K562 (cell line): ENCODE measurements around the gene ABCA1.

Source experiments
- FOSL1 ChIP-seq: fragments of 200-800 bp; sonication (Bioruptor generic); conservative IDR thresholded peaks from 2 replicates; pipeline ENCODE4 v1.6.1; 2016; ENCODE audit warnings: missing genetic modification characterization, missing compliant biosample characterization
- FOXK2 ChIP-seq, 2 experiments: fragments of 450-650 bp; IDR thresholded peaks in 1 of 2; conservative IDR thresholded peaks in 1 of 2; 2 replicates each; pipeline ENCODE4 v1.6.1; 2016; ENCODE audit warnings: low read depth in 2 of 2, mild to moderate bottlenecking in 1 of 2
- MECOM ChIP-seq: fragments of 250-450 bp; sonication (Bioruptor Pico); IDR thresholded peaks from 2 replicates; pipeline ENCODE4 v1.8.0; 2022; ENCODE audit warnings: inconsistent platforms
- PHF21A ChIP-seq: fragments of 450-650 bp; IDR thresholded peaks from 2 replicates; pipeline ENCODE4 v1.6.1; 2017; ENCODE audit warnings: low read depth, borderline replicate concordance
- RAD21 ChIP-seq, 2 experiments: fragments of 250-450 bp in 1 of 2; fragments of 450-650 bp in 1 of 2; sonication (Bioruptor Pico) in 1 of 2; formaldehyde crosslinking in 1 of 2; IDR thresholded peaks in 1 of 2; conservative IDR thresholded peaks in 1 of 2; 2 replicates each; pipeline versions ENCODE4 v1.4.0 to v1.8.0; 2020 to 2022; ENCODE audit warnings: mild to moderate bottlenecking in 2 of 2, moderate library complexity in 1 of 2
- ZNF146 ChIP-seq: IDR thresholded peaks from one replicate; pipeline ENCODE4 v1.6.1; 2018; ENCODE audit warnings: missing compliant biosample characterization; ENCODE audit not compliant: unreplicated experiment
- ZNF384 ChIP-seq: IDR thresholded peaks from 2 replicates; pipeline ENCODE4 v1.6.1; 2012; ENCODE audit warnings: low read depth, low read length, improper control_type of control experiment
- TF ChIP-seq, protein P1 (sequence below): IDR thresholded peaks from 2 replicates; pipeline ENCODE4 v1.6.1; 2016; ENCODE audit warnings: missing genetic modification characterization, missing compliant biosample characterization
- TF ChIP-seq, protein P2 (sequence below): fragments of 250-450 bp; sonication (Bioruptor Pico); IDR thresholded peaks from 2 replicates; pipeline ENCODE4 v1.5.1; 2021; ENCODE audit warnings: mild to moderate bottlenecking
- TF ChIP-seq, protein P3 (sequence below), 2 experiments: fragments of 450-650 bp; formaldehyde crosslinking in 1 of 2; IDR thresholded peaks; 2 replicates each; pipeline versions ENCODE4 v1.4.0 to v1.6.1; 2014 to 2020; ENCODE audit warnings: mild to moderate bottlenecking in 2 of 2, borderline replicate concordance in 1 of 2, low read depth in 1 of 2

DNA sequence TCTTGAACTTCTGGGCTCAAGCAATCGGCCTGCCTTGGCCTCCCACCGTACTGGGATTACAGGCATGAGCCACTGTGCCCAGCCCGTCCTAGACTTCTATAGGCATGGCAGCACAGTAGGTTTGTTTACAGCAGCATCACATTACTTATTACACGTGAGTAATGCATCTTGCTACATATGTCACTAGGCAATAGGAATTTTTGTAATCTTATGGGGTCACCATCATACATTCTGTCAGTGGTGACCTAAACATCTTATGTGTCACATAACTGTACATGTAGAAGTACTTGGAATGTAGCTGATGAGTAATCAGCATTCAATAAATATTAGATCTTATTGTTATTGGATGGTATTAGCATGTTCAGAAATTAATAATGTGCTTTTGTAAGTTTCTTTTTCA lies 22.9 kb upstream of the ABCA1 start:
- TF ChIP-seq FOXK2 (conservative IDR thresholded peaks at IDR 0.05 in 1 of 2, IDR thresholded peaks at IDR 0.05 in 1 of 2; ENCODE audit: low read depth in 2 of 2) = no peak
- TF ChIP-seq, protein P1, sequence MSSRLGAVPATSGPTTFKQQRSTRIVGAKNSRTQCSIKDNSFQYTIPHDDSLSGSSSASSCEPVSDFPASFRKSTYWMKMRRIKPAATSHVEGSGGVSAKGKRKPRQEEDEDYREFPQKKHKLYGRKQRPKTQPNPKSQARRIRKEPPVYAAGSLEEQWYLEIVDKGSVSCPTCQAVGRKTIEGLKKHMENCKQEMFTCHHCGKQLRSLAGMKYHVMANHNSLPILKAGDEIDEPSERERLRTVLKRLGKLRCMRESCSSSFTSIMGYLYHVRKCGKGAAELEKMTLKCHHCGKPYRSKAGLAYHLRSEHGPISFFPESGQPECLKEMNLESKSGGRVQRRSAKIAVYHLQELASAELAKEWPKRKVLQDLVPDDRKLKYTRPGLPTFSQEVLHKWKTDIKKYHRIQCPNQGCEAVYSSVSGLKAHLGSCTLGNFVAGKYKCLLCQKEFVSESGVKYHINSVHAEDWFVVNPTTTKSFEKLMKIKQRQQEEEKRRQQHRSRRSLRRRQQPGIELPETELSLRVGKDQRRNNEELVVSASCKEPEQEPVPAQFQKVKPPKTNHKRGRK = no peak
- TF ChIP-seq, protein P2, sequence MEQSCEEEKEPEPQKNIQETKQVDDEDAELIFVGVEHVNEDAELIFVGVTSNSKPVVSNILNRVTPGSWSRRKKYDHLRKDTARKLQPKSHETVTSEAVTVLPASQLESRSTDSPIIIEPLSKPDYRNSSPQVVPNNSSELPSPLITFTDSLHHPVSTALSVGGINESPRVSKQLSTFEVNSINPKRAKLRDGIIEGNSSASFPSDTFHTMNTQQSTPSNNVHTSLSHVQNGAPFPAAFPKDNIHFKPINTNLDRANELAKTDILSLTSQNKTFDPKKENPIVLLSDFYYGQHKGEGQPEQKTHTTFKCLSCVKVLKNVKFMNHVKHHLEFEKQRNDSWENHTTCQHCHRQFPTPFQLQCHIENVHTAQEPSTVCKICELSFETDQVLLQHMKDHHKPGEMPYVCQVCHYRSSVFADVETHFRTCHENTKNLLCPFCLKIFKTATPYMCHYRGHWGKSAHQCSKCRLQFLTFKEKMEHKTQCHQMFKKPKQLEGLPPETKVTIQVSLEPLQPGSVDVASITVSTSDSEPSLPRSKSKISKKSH (CRISPR knock-in tag) = no peak
- TF ChIP-seq ZNF384 = no peak
- TF ChIP-seq ZNF146 (CRISPR knock-in tag) = no peak
- TF ChIP-seq FOSL1 (tag) = no peak
- TF ChIP-seq, protein P3, sequence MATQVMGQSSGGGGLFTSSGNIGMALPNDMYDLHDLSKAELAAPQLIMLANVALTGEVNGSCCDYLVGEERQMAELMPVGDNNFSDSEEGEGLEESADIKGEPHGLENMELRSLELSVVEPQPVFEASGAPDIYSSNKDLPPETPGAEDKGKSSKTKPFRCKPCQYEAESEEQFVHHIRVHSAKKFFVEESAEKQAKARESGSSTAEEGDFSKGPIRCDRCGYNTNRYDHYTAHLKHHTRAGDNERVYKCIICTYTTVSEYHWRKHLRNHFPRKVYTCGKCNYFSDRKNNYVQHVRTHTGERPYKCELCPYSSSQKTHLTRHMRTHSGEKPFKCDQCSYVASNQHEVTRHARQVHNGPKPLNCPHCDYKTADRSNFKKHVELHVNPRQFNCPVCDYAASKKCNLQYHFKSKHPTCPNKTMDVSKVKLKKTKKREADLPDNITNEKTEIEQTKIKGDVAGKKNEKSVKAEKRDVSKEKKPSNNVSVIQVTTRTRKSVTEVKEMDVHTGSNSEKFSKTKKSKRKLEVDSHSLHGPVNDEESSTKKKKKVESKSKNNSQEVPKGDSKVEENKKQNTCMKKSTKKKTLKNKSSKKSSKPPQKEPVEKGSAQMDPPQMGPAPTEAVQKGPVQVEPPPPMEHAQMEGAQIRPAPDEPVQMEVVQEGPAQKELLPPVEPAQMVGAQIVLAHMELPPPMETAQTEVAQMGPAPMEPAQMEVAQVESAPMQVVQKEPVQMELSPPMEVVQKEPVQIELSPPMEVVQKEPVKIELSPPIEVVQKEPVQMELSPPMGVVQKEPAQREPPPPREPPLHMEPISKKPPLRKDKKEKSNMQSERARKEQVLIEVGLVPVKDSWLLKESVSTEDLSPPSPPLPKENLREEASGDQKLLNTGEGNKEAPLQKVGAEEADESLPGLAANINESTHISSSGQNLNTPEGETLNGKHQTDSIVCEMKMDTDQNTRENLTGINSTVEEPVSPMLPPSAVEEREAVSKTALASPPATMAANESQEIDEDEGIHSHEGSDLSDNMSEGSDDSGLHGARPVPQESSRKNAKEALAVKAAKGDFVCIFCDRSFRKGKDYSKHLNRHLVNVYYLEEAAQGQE (IDR thresholded peaks at IDR 0.05; ENCODE audit: borderline replicate concordance) = no peak
- TF ChIP-seq, protein P3 (CRISPR knock-in tag; IDR thresholded peaks at IDR 0.05; ENCODE audit: low read depth) = no peak
- TF ChIP-seq PHF21A = no peak
- no peak for TF ChIP-seq MECOM (CRISPR knock-in tag)
- no peak for TF ChIP-seq RAD21 (CRISPR knock-in tag; conservative IDR thresholded peaks at IDR 0.05 in 1 of 2, IDR thresholded peaks at IDR 0.05 in 1 of 2)
